Smooth muscle cell of the umbilical artery (primary cell): ENCODE data around the gene LRIT2. TPM values are rescaled to one million over a fixed set of nuclear protein-coding genes. Genes with fewer than 3 reads are reported as not detected.

Source experiments
- total RNA-seq: library from RNA; depleted of rRNA; stranded (reverse); fragments of >200 nt; gene quantifications from 2 replicates; pipeline ENCODE4 v1.2.3, GENCODE V29; 2014

The LRIT2 gene
- not detected in 2 replicates for total RNA-seq

GRCh38 chr10:84225427-84226173, at the start of gene LRIT2:
TSS of gene LRIT2 (minus strand) at chr10:84225544. CDS start at chr10:84225520, 24 bp downstream.

GRCh38 chr10:84244651-84245270, 19.4 kb upstream of the LRIT2 start, which contains the start of gene RGR:
TSS of gene RGR (plus strand) at chr10:84245053. CDS start at chr10:84245091, 38 bp downstream.

GRCh38 chr10:84241185-84241790, 15.9 kb upstream of the LRIT2 start, which contains the start of gene LRIT1:
TSS of gene LRIT1 (minus strand) at chr10:84241546. CDS start at chr10:84241439, 107 bp downstream.

GRCh38 chr10:84194424-84195043, 30.8 kb downstream of the LRIT2 start, which contains the start of gene CDHR1:
TSS of gene CDHR1 (plus strand) at chr10:84194537. CDS start at chr10:84194761, 224 bp downstream.

GRCh38 chr10:84173501-84173929, 51.8 kb downstream of the LRIT2 start, which contains the start of gene GPR15LG:
TSS of gene GPR15LG (plus strand) at chr10:84173801. CDS start at chr10:84173852, 51 bp downstream.

Other genes with a start within 250 kb of the LRIT2 start
- gene GHITM, start 86.0 kb downstream of the LRIT2 start, total RNA-seq = 167 and 217 TPM in 2 replicates
- not detected in 2 replicates for gene GPR15LG, start 51.7 kb downstream of the LRIT2 start, total RNA-seq
- gene CDHR1, start 31.0 kb downstream of the LRIT2 start, total RNA-seq = under 0.01 and 0.18 TPM in 2 replicates
- gene LRIT1, start 16.0 kb upstream of the LRIT2 start, total RNA-seq = not detected in 2 replicates
- not detected in 2 replicates for gene RGR, start 19.5 kb upstream of the LRIT2 start, total RNA-seq
- 24.1 and 40.0 TPM in 2 replicates for gene CCSER2, start 103.0 kb upstream of the LRIT2 start, total RNA-seq